Mesendoderm (in vitro differentiated cells): ENCODE measurements around the gene MBD5.

Experiments
- DNase-seq: peaks from one replicate; pipeline ENCODE4 v3.0.0; 2013
- H2AK5ac ChIP-seq: 2 replicates; pipeline ENCODE4 v1.6.1; 2013; ENCODE audit warnings: low read length, inconsistent platforms
- H2BK120ac ChIP-seq: 2 replicates; pipeline ENCODE4 v1.6.1; 2013; ENCODE audit warnings: low read depth, mild to moderate bottlenecking, low read length, moderate library complexity, mixed read lengths
- H2BK15ac ChIP-seq: replicated peaks from 2 replicates; pipeline ENCODE4 v1.6.1; 2013; ENCODE audit warnings: low read depth, mild to moderate bottlenecking, moderate library complexity
- H2BK5ac ChIP-seq: 2 replicates; pipeline ENCODE4 v1.6.1; 2013; ENCODE audit warnings: low read length, inconsistent platforms
- H3K18ac ChIP-seq: 2 replicates; pipeline ENCODE4 v1.6.1; 2013; ENCODE audit warnings: mild to moderate bottlenecking, low read length, mixed read lengths
- H3K23ac ChIP-seq: one replicate; pipeline ENCODE4 v1.6.1; 2013; ENCODE audit warnings: low read length
- H3K27ac ChIP-seq: 2 replicates; pipeline ENCODE4 v1.5.1; 2013; ENCODE audit warnings: low read depth, mild to moderate bottlenecking, inconsistent platforms, low read length, moderate library complexity
- H3K27me3 ChIP-seq: 2 replicates; pipeline ENCODE4 v1.6.1; 2013; ENCODE audit warnings: low read length, control low read depth, mild to moderate bottlenecking, inconsistent platforms; ENCODE audit not compliant: insufficient read depth, poor library complexity
- H3K36me3 ChIP-seq: 2 replicates; pipeline ENCODE4 v1.6.1; 2013; ENCODE audit warnings: low read length, inconsistent platforms; ENCODE audit not compliant: control insufficient read depth, insufficient read depth
- H3K4ac ChIP-seq: one replicate; pipeline ENCODE4 v1.6.1; 2013; ENCODE audit warnings: low read depth, mild to moderate bottlenecking, low read length, moderate library complexity
- H3K4me1 ChIP-seq: 2 replicates; pipeline ENCODE4 v1.6.1; 2013; ENCODE audit warnings: low read depth, low read length, inconsistent platforms; ENCODE audit not compliant: control insufficient read depth
- H3K4me2 ChIP-seq: 2 replicates; pipeline ENCODE4 v1.6.1; 2013; ENCODE audit warnings: low read length
- H3K4me3 ChIP-seq: 2 replicates; pipeline ENCODE4 v1.5.1; 2013; ENCODE audit warnings: mild to moderate bottlenecking, low read length
- H3K56ac ChIP-seq: one replicate; pipeline ENCODE4 v1.6.1; 2013; ENCODE audit warnings: low read length
- H3K79me1 ChIP-seq: 2 replicates; pipeline ENCODE4 v1.6.1; 2013; ENCODE audit warnings: low read length, inconsistent platforms
- H3K79me2 ChIP-seq: 2 replicates; pipeline ENCODE4 v1.6.1; 2013; ENCODE audit warnings: mild to moderate bottlenecking, low read length; ENCODE audit not compliant: control insufficient read depth, insufficient read depth
- H3K9ac ChIP-seq: 2 replicates; pipeline ENCODE4 v1.6.1; 2013; ENCODE audit warnings: low read length, inconsistent platforms
- H4K5ac ChIP-seq: one replicate; pipeline ENCODE4 v1.6.1; 2013; ENCODE audit warnings: low read length
- H4K8ac ChIP-seq: one replicate; pipeline ENCODE4 v1.6.1; 2013; ENCODE audit warnings: low read depth, mild to moderate bottlenecking, control low read depth, low read length, moderate library complexity
- WGBS: extraction: QIAGEN DNeasy Blood & Tissue Kit; methylation state at CpG from one replicate; pipeline ENCODE4 v1.1.7; 2013; ENCODE audit warnings: low lambda C conversion rate, missing lambda C conversion rate; ENCODE audit not compliant: insufficient coverage; ENCODE audit errors: extremely low coverage; 5-methylcytosine and 5-hydroxymethylcytosine counted together

MBD5 gene

DNA sequence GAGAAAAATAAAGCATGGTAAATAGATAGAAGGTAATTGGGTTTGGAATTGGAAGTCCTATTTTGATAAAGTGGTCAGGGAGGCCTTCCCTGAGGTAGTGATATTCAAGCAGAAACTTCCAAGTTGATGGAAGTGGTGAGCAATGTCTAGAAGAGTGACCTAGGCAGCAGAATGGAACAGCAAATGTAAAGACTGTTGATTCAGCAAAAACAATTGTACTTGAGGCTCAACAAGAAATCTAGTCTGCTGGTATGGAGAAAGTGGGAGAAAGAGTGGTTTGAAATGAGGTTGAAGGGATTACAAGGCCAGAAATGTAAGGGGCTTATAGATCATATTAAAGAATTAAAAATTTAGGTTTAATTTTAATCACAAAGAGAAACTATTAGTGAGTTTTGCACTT is 181.3 kb downstream of the MBD5 start:
- H3K4ac ChIP-seq: no peak overlapping the region
- H4K5ac ChIP-seq: no peak overlapping the region
- H3K4me2 ChIP-seq: no peak overlapping the region
- H3K4me1 ChIP-seq: no peaks in the 10 kb centered on the region
- no peak overlapping the region for H4K8ac ChIP-seq
- no peaks in the 10 kb centered on the region for H3K36me3 ChIP-seq
- no peak overlapping the region for H3K9ac ChIP-seq
- no peaks in the 10 kb centered on the region for H3K79me1 ChIP-seq
- no peak overlapping the region for H3K23ac ChIP-seq
- DNase-seq: no peak
- no peaks in the 10 kb centered on the region for H3K79me2 ChIP-seq
- H2BK5ac ChIP-seq: no peak overlapping the region
- no peak overlapping the region for H3K4me3 ChIP-seq
- H3K27ac ChIP-seq: no peak overlapping the region
- H3K56ac ChIP-seq: no peak overlapping the region
- H3K27me3 ChIP-seq: no peaks in the 10 kb centered on the region
- no peak overlapping the region for H2BK120ac ChIP-seq
- H3K18ac ChIP-seq: no peak overlapping the region
- H2AK5ac ChIP-seq: no peak overlapping the region
- no peak overlapping the region for H2BK15ac ChIP-seq

DNA sequence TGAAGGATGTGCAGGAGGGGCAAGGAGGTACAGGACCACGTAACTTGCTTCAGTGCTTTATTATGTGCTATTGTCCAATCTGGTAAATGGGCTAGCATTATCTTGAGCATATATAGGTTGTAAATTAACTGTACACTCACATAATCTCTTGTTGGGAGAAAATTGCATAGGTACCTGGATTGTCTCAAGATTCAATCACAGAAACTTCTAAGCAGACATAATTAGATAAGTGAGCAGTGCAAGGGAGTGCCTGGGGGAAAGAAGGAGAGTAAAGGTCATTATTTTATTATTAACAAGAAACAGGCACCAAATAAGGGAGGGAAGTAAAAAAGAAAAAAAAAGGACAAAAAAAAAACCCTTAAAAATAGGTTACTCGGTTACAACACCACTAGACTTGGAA is 186.2 kb downstream of the MBD5 start:
- Histone ChIP-seq H3K27ac (no peak overlapping the region), H3K56ac (no peak overlapping the region), H3K4ac (no peak overlapping the region), H3K36me3 (no peaks in the 10 kb centered on the region), H2AK5ac (no peak overlapping the region), H3K4me1 (no peaks in the 10 kb centered on the region), H3K4me2 (no peak overlapping the region), H4K8ac (no peak overlapping the region), H2BK5ac (no peak overlapping the region), H3K23ac (no peak overlapping the region), H2BK120ac (no peak overlapping the region), H3K4me3 (no peak overlapping the region), H3K9ac (no peak overlapping the region), H3K79me2 (no peaks in the 10 kb centered on the region), H3K27me3 (no peaks in the 10 kb centered on the region), H3K79me1 (no peaks in the 10 kb centered on the region), H4K5ac (no peak overlapping the region), H2BK15ac (no peak overlapping the region), H3K18ac (no peak overlapping the region)
- no peak for DNase-seq
- WGBS: no CpG with 5 or more reads among the region's 2 CpGs

DNA sequence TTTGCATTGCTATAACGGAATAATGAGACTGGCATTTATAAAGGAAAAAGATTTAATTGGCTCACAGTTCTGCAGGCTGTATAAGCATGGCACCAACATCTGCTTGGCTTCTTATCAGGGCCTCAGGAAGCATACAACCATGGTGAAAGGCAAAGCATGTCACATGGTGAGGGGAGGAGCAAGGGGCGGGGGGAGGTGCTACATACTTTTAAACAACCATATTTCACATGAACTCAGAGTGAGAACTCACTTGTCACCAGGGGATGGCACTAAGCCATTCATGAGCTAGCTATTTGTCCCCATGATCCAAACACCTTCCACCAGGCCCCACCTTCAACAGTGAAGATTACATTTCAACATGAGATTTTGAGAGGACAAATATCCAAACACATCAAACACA is 188.7 kb downstream of the MBD5 start:
- Histone ChIP-seq H3K9ac (no peak overlapping the region), H3K79me2 (no peaks in the 10 kb centered on the region), H3K23ac (no peak overlapping the region), H3K4me2 (no peak overlapping the region), H3K27me3 (no peaks in the 10 kb centered on the region), H3K36me3 (no peaks in the 10 kb centered on the region), H4K5ac (no peak overlapping the region), H4K8ac (no peak overlapping the region), H3K4me1 (no peaks in the 10 kb centered on the region), H2BK15ac (no peak overlapping the region), H3K18ac (no peak overlapping the region), H3K56ac (no peak overlapping the region), H3K27ac (no peak overlapping the region), H3K79me1 (no peaks in the 10 kb centered on the region), H2AK5ac (no peak overlapping the region), H2BK120ac (no peak overlapping the region), H3K4ac (no peak overlapping the region), H3K4me3 (no peak overlapping the region), H2BK5ac (no peak overlapping the region)
- WGBS: no CpG with 5 or more reads among the region's 2 CpGs
- DNase-seq: peak; percentile 85

DNA sequence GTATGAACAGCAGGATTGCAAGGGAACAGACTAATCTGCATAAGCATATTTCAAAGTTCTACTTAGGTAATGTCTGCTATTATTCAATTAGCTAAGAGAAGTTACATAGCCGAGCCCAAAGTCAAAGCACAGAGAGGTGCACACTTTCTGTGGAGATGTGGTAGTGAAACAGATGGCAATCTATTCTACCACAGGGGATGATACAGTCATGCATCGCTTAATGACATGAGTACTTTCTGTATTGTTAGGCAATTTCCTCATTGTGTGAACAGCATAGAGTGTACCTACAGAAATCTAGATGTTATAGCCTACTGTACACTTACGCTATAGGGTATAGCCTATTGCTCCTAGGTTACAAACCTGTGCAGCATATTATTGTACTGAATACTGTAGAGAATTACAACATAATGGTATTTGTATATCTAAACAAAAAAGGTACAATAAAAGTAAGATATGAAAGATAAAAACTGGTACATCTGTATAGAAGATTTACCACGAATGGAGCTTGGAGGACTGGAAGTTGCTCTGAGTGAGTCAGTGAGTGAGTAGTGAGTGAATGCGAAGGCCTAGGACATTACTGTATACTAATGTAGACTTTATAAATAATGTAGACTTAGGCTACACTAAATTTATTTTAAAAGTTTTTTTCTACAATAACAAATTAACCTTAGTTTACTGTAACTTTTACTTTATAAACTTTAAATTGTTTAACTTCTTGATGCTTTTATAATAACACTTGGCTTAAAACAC is 197.6 kb downstream of the MBD5 start:
- H3K79me2 ChIP-seq: no peaks in the 10 kb centered on the region
- H2BK120ac ChIP-seq: no peak overlapping the region
- H3K27me3 ChIP-seq: no peaks in the 10 kb centered on the region
- no peak overlapping the region for H3K4me2 ChIP-seq
- no peaks in the 10 kb centered on the region for H3K4me1 ChIP-seq
- H3K18ac ChIP-seq: no peak overlapping the region
- H3K56ac ChIP-seq: no peak overlapping the region
- no peak overlapping the region for H3K4me3 ChIP-seq
- no peak overlapping the region for H4K5ac ChIP-seq
- H3K4ac ChIP-seq: no peak overlapping the region
- no peak for DNase-seq
- H2BK15ac ChIP-seq: no peak overlapping the region
- no peak overlapping the region for H4K8ac ChIP-seq
- WGBS: no CpG with 5 or more reads among the region's 5 CpGs
- H2AK5ac ChIP-seq: no peak overlapping the region
- H2BK5ac ChIP-seq: no peak overlapping the region
- H3K36me3 ChIP-seq: no peaks in the 10 kb centered on the region
- no peak overlapping the region for H3K23ac ChIP-seq
- no peak overlapping the region for H3K27ac ChIP-seq
- no peaks in the 10 kb centered on the region for H3K79me1 ChIP-seq
- H3K9ac ChIP-seq: no peak overlapping the region

DNA sequence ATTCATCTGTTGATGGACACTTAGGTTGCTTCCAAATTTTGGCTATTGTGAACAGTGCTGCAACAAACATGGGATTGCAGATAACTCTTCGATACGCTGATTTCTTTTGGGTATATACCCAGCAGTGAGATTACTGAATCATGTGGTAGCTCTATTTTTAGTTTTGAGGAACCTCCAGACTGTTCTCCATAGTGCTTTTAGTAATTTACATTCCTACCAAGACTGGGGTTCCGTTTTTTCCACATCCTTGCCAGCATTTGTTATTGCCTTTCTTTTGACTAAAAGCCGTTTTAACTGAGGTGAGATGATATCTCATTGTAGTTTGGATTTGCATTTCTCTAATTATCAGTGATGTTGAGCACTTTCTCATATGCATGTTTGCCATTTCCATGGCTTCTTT is 200.3 kb downstream of the MBD5 start:
- H3K4me3 ChIP-seq: no peak overlapping the region
- no peak overlapping the region for H3K4ac ChIP-seq
- H4K5ac ChIP-seq: no peak overlapping the region
- no peak for DNase-seq
- H4K8ac ChIP-seq: no peak overlapping the region
- no peak overlapping the region for H3K18ac ChIP-seq
- H2BK120ac ChIP-seq: no peak overlapping the region
- H3K79me1 ChIP-seq: no peaks in the 10 kb centered on the region
- H2BK5ac ChIP-seq: no peak overlapping the region
- H3K23ac ChIP-seq: no peak overlapping the region
- WGBS: no CpG with 5 or more reads among the region's 4 CpGs
- no peaks in the 10 kb centered on the region for H3K4me1 ChIP-seq
- no peaks in the 10 kb centered on the region for H3K36me3 ChIP-seq
- no peak overlapping the region for H2BK15ac ChIP-seq
- H2AK5ac ChIP-seq: no peak overlapping the region
- H3K9ac ChIP-seq: no peak overlapping the region
- no peaks in the 10 kb centered on the region for H3K27me3 ChIP-seq
- no peak overlapping the region for H3K4me2 ChIP-seq
- no peak overlapping the region for H3K27ac ChIP-seq
- H3K56ac ChIP-seq: no peak overlapping the region
- H3K79me2 ChIP-seq: no peaks in the 10 kb centered on the region

DNA sequence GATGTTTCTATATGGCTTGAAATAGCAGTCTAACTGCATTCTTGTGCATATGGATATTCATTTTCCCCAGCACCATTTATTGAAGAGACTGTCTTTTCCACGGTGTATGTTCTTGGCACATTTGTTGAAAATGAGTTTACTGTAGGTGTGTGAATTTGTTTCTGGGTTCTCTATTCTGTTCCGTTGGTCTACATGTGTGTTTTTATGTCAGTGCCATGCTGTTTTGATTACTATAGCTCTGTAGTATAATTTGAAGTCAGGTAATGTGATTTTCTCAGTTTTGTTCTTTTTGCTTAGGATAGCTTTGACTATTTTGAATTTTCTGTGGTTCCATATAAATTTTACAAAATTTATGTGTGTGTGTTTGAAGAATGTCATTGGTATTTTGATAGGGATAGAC is 201.0 kb downstream of the MBD5 start:
- Histone ChIP-seq H2BK15ac (no peak overlapping the region), H3K27me3 (no peaks in the 10 kb centered on the region), H3K18ac (no peak overlapping the region), H3K56ac (no peak overlapping the region), H3K4me1 (no peaks in the 10 kb centered on the region), H4K5ac (no peak overlapping the region), H3K79me2 (no peaks in the 10 kb centered on the region), H2BK5ac (no peak overlapping the region), H3K79me1 (no peaks in the 10 kb centered on the region), H3K36me3 (no peaks in the 10 kb centered on the region), H3K23ac (no peak overlapping the region), H3K4ac (no peak overlapping the region), H3K4me3 (no peak overlapping the region), H3K4me2 (no peak overlapping the region), H3K9ac (no peak overlapping the region), H2AK5ac (no peak overlapping the region), H3K27ac (no peak overlapping the region), H2BK120ac (no peak overlapping the region), H4K8ac (no peak overlapping the region)
- WGBS: no CpG with 5 or more reads among the region's 2 CpGs
- DNase-seq: no peak
